Measurements from ENCODE around the gene SESN3.
"Not testable (repeated sequence)": the region's sequence is repeated elsewhere in the genome, so short reads cannot be mapped to it uniquely, and the experiment has no call there.

Gene SESN3

DNA sequence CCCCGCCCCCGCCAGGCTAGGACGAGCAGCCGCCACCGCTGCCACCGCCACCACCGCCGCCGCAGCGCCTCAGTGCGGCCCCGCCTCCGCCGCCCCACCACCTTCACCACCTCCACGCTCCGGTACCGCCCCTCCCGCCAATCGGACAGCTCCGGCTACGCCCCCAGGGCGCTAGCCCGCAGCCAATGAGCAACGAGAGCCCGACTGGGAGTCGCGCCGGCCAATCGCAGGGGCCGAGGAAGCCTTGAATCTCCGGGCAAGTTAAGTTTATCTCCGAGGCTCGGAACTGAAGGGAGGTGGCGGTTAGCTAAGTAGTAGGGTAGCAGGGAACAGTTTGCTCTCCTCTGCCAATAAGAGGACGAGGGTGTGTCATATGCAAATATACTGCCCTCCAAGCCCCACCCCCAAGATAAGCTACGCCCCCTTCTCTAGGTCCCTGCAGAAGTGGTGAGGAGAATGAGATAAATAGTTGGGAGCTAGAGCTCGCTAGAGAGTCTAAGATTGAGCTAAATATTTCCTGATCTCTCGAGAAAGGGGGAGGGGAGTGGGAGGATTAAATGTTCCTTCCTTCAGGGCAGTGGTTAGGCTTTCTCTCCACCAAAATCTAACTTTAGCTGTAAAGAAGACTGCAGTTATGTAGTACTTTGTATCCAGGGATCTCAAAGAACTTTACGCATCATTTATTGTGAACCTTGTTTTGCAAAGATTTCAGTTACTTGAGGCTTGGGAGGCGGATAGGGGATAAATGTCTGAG lies at the start of gene SESN3:
SESN3 (minus strand) TSS at position 76 of the 754 bp plus-strand sequence. CDS start 342 bp downstream, outside the sequence.
- DNase-seq: peak; percentile 97

GRCh38 chr11:95279921-95280868 lies 49.2 kb upstream of the SESN3 start:
- no peak for DNase-seq

- DNase-seq: no peak
Observed at GRCh38 chr11:95277868-95278267, 46.9 kb upstream of the SESN3 start.

GRCh38 chr11:95276139-95276538 lies 45.1 kb upstream of the SESN3 start:
- DNase-seq: no peak

GRCh38 chr11:95273618-95274017 lies 42.6 kb upstream of the SESN3 start:
- not testable (repeated sequence) for DNase-seq

DNA sequence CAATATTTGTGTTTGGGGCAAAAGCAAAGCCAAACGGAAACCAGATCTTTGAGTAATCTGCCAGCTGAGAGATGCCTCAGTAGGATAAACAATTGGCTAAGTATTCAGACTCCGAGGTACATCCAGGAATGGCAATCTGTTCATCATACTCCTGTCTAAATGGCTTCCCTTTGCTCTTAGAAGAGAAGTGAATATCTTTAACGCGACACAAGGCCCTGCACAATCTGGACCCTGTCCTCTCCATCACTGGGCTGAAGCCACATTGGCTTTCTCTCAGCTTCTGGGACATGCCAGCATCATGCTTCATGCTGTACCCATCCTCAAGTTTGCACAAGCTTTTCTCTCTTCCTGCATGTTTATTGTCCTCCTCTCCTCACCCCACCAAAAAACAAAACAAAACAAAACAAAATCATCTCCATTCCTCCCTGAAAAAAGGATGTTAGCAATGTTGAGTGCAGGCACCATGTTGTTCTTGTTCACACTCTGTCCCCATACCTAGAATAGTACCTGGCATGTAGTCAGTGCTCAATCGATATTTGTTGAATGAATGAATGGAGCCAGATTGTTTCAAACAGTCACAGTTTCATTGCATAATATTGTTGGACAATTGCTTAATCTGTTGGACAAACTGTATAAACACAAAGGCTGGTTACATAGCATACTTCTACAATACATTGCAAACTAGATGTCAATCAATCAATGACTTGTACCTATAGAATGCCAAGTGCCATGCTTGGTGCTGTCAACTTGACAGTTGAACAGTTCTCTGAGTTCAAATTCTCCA lies 38.2 kb upstream of the SESN3 start:
- no peak for DNase-seq

GRCh38 chr11:95268391-95268790 lies 37.4 kb upstream of the SESN3 start:
- no peak for DNase-seq

DNA sequence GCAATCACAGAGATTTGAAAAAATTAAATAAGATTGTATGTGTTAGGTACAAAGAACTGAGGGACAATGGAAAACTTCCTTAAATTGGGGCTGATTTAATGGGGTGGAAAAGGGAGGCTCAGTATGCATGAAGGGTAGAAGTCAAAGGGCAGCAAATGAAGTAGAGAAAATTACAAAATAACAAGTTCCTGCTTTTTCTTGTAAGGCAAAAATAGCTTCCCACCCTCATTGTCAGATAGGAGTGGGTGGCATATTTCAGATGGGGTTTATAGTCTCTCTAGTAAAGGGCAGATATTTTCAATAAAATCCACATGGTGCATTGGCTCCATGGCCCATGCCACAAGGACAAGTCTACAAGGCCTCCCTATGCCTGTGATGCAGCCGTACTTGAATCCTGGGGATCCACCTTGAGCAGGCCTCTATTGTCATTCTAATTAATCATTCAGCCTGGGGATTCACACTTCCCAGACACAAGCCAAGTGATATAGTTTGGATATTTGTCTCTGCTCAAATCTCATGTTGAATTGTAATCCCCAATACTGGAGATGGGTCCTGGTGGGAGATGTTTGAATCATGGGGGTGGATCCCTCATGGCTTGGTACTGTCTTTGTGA lies 36.7 kb upstream of the SESN3 start:
- no peak for DNase-seq

GRCh38 chr11:95266751-95267374 lies 35.9 kb upstream of the SESN3 start:
- DNase-seq: no peak

DNA sequence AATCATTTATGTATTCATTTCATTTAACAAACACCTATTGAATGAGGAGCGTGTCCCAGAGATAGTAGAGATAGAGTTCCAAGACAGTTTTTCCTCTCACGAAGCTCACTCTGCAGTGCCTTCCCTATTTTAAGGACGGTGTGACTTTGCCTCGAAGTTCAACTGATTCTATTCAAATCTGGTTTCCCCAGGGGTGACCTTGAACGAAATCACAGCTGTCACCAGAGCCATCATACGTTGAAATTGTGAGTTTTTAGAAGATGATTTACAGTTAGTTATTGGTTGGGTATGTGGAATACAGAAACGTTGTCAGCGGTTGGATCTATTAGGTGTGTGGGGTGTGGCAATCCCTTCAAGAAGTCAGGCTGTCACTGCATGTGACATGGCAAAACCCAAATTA lies 33.9 kb upstream of the SESN3 start:
- DNase-seq: no peak

DNA sequence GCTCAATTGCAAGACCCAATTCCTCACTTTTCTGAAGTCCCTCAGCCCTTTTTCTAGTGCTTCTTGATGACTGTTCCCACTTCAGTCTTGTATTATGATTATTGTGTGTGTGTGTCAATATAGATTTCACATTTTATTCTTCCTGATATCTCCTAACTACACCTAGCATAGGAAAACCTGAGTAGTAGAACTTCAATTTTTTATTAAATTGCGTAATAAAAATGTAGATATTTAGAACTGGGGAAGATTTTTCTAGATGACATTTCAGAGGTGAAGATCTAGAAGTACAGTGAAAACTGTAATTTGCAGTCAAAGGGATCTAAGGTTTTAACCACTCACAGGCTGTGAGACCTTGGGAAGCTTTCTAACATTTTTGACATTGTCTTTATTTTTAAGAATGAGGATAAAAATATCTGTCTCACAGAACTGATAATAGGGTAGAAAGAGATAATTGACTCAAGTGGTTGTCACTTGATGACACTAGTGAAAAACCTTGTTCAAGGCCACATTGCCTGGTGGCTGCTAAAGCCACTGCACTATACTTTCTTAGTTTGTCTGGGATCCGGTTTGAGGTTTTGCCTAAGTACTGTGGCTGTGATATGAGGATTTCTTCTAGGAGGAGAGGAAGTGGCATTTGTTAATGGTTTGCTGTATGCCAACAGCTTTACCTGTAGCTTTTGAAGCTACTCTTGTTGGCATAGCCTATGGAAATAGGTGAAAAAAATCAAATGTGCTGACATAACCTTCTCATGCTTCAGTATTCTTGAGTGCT lies 32.2 kb upstream of the SESN3 start:
- DNase-seq: no peak

- DNase-seq: no peak
Observed at GRCh38 chr11:95257456-95257971, 26.5 kb upstream of the SESN3 start.

- DNase-seq: no peak
Observed at GRCh38 chr11:95256321-95256779, 25.3 kb upstream of the SESN3 start.

DNA sequence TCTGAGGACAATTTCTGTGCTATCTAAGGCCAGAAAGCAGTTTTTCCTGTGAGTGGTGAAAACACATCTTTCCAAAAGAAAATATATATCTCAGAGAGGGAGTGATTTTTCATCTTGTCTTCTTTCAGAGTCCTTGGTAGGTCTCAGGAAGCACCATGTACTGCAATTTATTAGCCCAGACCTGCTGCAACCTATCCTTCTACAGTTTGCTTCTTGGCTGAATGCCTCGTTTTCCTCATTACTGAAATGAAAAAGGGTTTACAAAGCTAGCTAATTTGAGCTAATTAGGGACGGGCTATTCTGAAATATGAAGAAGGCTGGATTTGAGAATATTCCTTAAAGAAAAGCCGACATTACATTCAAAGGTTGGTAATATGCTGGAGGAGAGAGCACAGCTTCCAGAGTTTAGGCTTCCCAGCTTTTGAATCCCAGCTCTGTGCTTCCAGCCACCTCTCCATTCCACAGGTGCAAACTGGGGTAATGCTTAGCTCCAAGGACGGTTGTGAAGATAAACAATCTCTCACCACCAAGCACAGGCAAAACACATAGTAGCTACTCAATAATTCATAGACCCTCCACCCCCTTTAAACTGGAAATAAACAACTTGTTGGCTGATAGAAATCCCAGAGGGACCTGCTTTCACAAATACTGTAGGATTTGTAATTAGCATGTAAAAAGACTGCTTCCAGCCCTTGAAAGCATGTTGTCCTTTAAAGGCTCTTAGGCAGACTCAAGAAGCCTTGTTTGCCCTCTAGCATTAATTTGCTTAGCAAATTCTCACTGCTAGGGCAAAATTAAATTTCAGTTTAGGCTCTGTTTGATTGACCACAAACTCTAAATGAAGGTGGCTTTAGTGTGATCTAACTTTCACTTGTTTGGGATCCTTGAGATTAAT lies 24.5 kb upstream of the SESN3 start:
- no peak for DNase-seq

- DNase-seq: no peak
Observed at GRCh38 chr11:95254716-95255115, 23.7 kb upstream of the SESN3 start.

DNA sequence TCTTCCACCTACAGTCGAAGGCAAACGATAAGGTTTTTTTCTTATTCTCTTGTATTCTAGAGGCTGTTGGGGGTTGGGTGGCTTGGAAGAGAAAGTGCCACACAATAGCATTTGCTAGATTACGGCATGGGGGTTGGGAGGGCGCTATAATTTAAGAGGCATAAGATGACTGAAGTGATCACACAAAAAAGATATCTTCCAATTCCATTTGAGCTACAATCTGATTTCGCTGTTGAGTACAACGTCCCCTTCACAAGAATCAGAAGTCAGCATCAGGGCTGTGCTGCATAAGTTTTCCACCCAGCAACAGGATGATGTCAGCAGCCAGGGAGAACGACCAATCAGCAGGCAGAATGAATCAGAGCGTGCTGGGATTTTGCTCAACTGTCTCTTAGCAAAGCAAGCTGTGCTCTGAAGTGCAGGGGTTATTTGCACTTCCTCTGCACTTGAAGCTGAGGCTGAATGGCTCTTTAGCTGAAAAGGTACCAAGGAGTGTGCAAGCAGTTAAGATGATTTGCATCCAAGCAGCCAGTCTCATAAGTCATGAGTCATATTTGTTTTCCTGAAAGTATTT lies 23.2 kb upstream of the SESN3 start:
- peak; percentile 77 for DNase-seq

GRCh38 chr11:95253141-95253540 lies 22.1 kb upstream of the SESN3 start:
- DNase-seq: no peak

GRCh38 chr11:95252586-95252985 lies 21.6 kb upstream of the SESN3 start:
- no peak for DNase-seq

GRCh38 chr11:95251896-95252295 lies 20.9 kb upstream of the SESN3 start:
- not testable (repeated sequence) for DNase-seq
